ENCODE measurements around the gene MTERF2.
A peak's percentile ranks its signal among the peaks of the same experiment; 100 is the strongest.
"Not testable (repeated sequence)": the region's sequence is repeated elsewhere in the genome, so short reads cannot be mapped to it uniquely, and the experiment has no call there.

The MTERF2 gene

DNA sequence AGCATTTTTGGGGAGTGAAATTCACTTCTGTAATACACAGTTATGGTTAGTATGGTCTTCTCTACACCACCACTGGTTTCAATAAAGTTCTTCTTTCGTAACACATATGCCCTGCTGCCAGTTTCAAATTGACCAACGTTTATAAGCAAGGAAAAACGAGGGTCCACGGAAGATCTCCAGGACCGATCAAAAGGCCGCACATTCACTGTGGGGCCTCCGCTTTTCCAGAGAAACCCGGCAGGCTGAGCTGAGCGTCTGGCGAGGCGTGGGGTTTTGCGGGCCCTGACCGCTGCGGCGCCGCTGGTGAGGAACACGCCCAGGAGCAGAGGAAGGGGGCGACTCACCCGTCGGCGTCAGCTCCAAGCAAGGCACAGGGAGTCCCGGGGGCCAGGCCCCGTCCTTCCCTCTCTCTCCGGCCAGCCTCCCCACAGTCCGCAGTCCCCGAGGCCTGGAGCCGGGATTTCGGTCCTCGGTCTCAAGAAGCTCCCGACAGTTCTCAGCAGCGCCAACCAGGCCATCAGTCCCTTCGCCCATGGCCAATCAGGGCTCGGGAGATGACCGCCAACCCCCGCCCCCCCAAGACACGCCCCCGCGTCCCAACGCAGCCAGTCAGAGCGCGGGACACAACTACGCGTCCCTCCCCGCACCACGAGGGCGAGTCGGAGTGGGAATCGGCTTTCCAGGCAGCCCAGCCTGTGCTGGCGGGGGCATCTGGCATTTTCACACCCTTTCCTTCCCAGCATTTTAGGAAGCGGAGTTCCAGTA, at the start of gene MTERF2:
TSS of gene MTERF2 (minus strand) at position 522 of the 765 bp plus-strand sequence. CDS start 8,432 bp downstream, outside the sequence.
- no peak for FAIRE-seq
- DNase-seq (ENCODE audit: low spot score) = peak; percentile 93

- no peak for FAIRE-seq
Observed at GRCh38 chr12:107035733-107036132, 48.8 kb upstream of the MTERF2 start.

GRCh38 chr12:107033758-107034739, 47.1 kb upstream of the MTERF2 start:
- DNase-seq (ENCODE audit: low spot score) (no peak), FAIRE-seq (no peak)

More at GRCh38 chr12:107035733-107036132, 48.8 kb upstream of the MTERF2 start:
- no peak for DNase-seq (ENCODE audit: low spot score)

- DNase-seq (ENCODE audit: low spot score) (no peak), FAIRE-seq (no peak)
Observed at GRCh38 chr12:107032266-107032665, 45.3 kb upstream of the MTERF2 start.

GRCh38 chr12:107031061-107031460, 44.1 kb upstream of the MTERF2 start:
- FAIRE-seq (no peak), DNase-seq (ENCODE audit: low spot score) (no peak)

- DNase-seq (ENCODE audit: low spot score) = no peak
- FAIRE-seq = no peak
Observed at GRCh38 chr12:107029081-107029480, 42.1 kb upstream of the MTERF2 start.

DNA sequence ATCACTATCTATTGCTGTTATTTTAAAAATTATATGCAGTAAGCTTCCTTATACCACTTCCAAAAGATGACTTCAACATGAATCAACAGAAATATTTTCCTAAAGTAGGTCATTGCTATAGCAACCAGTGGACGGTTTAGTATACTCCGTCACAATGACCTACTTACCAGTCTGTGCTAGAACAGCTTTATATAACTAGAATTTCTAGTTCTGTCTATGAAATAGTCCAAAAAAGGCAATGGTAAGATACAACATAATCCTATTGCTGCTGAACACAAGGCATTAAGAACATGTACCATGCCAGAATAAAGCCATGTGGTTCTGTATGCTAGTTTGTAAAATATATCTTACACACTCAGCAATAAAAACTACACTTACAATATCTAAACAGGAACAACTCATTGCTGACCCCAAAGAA, 40.7 kb upstream of the MTERF2 start:
- DNase-seq (ENCODE audit: low spot score) (peak; percentile 33), FAIRE-seq (no peak)

DNA sequence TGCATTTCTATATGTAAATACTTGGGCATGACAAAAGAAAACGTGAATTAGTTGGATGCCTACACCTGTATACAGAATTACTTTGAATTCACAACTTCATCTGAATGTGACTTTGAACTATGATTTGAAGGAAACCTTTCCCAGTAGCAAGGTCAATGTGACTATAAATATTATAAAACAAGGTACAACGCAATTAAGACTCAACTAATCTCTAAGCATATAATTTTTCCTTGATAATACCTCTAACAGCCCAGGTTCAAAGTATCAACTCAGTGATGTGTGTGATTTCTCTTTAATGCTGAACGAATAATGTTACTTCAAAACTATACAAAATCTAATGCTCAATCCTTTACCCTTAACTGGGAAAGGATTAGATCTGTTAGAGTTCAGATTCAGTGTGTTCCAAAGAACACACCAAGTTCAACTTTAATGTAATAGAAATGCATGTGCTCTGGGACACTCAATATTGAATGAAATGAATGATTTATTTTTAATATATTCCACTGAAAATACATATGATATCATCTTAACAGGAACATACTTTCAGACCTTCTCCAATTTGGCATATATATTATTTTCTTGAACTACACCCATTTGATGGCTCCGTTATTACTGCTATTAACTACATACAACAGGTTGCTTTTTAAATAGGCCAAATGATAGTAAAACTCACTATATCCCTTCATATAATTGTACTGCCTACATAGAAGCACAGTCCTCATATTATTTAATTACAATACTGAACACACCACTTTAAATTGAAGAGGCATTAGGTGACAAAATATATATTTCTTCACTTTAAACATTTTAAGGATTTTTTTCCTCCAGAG, 40.1 kb upstream of the MTERF2 start:
- no peak for FAIRE-seq

GRCh38 chr12:107026356-107026755, 39.4 kb upstream of the MTERF2 start:
- FAIRE-seq; DNase-seq (ENCODE audit: low spot score): not testable (repeated sequence)

More for the DNA sequence above, 40.1 kb upstream of the MTERF2 start:
- DNase-seq (ENCODE audit: low spot score) = no peak

GRCh38 chr12:107025671-107026070, 38.7 kb upstream of the MTERF2 start:
- FAIRE-seq (no peak), DNase-seq (ENCODE audit: low spot score) (no peak)

GRCh38 chr12:107019546-107019945, 32.6 kb upstream of the MTERF2 start:
- FAIRE-seq (no peak), DNase-seq (ENCODE audit: low spot score) (no peak)

DNA sequence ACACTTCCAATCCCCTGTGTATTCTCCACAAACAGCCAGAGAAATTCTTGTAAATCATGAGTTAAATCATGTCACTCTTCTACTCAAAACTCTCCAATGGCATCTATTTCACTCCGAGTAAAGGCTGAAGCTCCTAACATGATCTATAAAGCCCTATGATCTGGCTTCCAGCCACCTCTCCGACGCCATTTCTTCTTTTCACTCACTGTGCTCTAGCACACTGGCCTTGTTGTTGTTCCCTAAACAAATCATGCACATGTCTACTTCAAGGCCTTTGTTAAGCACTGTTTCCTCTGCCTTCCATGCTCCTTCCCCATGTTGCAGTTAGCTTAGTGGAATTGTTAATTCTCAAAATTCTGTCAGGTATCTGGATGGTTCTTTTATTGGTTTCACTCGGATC, 30.1 kb upstream of the MTERF2 start:
- DNase-seq (ENCODE audit: low spot score) (no peak), FAIRE-seq (no peak)

DNA sequence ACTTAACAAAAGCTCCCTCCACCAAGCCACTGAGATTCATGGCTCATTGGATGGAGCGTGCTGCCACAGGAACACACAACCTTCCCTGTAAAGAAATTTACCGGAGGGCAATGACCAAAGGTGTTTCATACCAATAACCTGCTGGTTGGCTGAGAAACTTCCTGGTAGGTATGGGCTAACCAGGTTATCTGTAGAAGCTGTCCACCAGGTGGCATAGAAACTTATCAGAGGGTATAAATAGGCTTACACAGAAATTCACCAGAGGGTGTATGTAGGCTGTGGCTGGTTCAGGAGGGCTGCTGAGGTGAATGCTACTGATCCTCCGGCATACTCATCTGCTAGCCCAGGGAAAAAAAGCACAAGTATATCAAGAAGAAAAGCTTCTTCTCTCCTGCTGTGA, 27.1 kb upstream of the MTERF2 start:
- DNase-seq (ENCODE audit: low spot score) = peak; percentile 3
- no peak for FAIRE-seq

DNA sequence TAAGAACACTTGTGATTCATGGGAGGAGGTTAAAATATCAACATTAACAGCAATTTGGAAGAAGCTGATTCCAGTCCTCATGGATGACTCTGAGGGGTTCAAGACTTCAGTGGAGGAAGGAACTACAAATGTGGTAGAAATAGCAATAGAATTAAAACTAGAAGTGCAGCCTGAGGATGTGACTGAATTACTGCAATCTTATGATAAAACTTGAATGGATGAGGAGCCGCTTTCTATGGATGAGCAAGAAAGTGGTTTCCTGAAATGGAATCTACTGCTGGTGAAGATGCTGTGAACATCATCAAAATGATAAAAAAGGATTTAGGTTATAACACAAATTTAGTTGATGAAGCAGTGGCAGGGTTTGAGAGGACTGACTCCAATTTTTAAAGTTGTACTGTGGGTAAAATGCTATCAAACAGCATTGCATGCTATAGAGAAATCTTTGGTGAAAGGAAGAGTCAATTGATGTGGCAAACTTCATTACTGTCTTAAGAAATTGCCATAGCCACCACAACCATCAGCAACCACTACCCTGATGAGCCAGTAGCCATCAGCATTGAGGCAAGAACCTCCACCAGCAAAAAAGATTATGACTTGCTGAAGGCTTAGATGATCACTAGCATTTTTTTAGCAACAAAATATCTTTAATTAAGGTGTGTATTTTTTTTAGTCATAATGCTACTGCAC, 25.9 kb upstream of the MTERF2 start:
- DNase-seq (ENCODE audit: low spot score) (no peak), FAIRE-seq (no peak)

DNA sequence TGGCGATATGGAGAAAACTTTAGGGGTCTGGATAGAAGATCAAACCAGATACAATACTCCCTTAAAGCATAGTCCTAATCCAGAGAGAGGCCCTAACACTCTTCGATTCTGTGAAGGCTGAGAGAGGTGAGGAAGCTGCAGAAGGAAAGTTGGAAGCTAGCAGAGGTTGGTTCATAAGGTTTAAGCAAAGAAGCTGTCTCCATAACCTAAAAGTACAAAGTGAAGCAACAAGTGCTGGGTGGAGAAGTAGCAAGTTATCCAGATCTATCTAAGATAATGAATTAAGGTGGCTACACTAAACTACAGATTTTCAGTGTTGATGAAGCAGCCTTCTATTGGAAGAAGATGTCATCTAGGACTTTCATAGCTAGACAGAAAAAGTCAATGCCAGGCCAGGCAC, 24.6 kb upstream of the MTERF2 start:
- no peak for FAIRE-seq
- no peak for DNase-seq (ENCODE audit: low spot score)

- DNase-seq (ENCODE audit: low spot score) = no peak
- FAIRE-seq = no peak
Observed at GRCh38 chr12:107007411-107007810, 20.5 kb upstream of the MTERF2 start.

DNA sequence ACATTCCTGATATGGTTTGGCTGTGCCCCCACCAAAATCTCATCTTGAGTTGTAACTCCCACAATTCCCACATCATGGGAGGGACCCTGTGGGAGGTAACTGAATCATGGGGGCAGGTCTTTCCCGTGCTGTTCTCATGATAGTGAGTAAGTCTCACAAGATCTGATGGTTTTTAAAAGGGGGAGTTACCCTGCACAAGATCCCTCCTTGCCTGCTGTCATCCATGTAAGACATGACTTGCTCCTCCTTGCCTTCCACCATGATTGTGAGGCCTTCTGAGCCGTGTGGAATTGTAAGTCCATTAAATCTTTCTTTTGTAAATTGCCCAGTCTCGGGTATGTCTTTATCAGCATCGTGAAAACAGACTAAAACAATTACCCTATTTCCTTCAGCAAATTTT, 15.7 kb upstream of the MTERF2 start:
- FAIRE-seq; DNase-seq (ENCODE audit: low spot score): not testable (repeated sequence)

GRCh38 chr12:106999446-106999845, 12.5 kb upstream of the MTERF2 start:
- FAIRE-seq = no peak
- DNase-seq (ENCODE audit: low spot score) = no peak

DNA sequence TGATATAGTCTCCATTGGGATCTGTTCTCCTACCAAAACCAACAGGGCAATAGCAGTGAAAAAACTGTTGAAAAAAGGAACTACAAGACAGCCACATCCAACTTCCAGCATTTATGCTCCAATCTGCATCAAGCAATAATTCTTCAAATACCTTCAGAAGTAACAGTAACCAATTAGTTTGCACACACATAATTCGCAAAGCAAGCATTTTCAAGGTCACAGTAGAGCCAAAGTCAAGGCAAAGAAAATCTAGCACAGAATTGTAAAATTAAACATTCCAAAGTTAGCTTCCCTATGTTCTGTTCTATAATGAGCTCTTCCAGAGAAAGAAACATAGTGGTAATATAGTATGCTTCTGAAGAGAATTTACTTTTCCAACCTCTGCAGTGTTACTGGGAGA, 11.0 kb upstream of the MTERF2 start:
- FAIRE-seq (no peak), DNase-seq (ENCODE audit: low spot score) (no peak)

DNA sequence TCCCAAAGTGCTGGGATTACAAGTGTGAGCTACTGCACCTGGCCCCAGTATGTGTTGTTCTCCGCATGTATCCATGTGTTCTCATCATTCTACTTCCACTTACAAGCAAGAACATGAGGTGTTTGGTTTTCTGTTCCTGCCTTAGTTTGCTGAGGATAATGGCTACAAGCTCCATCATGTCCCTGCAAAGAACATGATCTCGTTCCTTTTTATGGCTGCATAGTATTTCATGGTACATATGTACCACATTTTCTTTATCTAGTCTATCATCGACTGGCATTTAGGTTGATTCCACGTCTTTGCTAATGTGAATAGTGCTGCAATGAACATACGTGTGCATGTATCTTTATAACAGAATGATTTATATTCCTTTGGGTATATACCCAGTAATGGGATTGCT, 9.2 kb upstream of the MTERF2 start:
- FAIRE-seq; DNase-seq (ENCODE audit: low spot score): not testable (repeated sequence)

Data from urothelium cell line (cell line).